ENCODE data around the gene RAPH1.
"Not testable (repeated sequence)": the region's sequence is repeated elsewhere in the genome, so short reads cannot be mapped to it uniquely, and the experiment has no call there.

The RAPH1 gene

GRCh38 chr2:203547356-203547755 is 12.3 kb upstream of the RAPH1 start:
- no peak for DNase-seq

GRCh38 chr2:203544402-203544801 is 9.3 kb upstream of the RAPH1 start:
- no peak for DNase-seq

- DNase-seq, result no peak
Observed at GRCh38 chr2:203543898-203544328, 8.8 kb upstream of the RAPH1 start.

GRCh38 chr2:203540598-203540997 is 5.5 kb upstream of the RAPH1 start:
- not testable (repeated sequence) for DNase-seq

- not testable (repeated sequence) for DNase-seq
Observed at GRCh38 chr2:203538237-203538636, 3.1 kb upstream of the RAPH1 start.

GRCh38 chr2:203536586-203536951 is 1.5 kb upstream of the RAPH1 start:
- not testable (repeated sequence) for DNase-seq

GRCh38 chr2:203535784-203536585 is 884 bp upstream of the RAPH1 start:
- no peak for DNase-seq

- peak in 1 of 2 experiments; percentile 13 for DNase-seq
Observed at GRCh38 chr2:203534621-203535077, 452 bp downstream of the RAPH1 start.

GRCh38 chr2:203533676-203534591 is 1.2 kb downstream of the RAPH1 start:
- DNase-seq, result peak in 1 of 2 experiments; percentile 3

- peak; percentile 20 to 26 for DNase-seq
Observed at GRCh38 chr2:203532957-203533658, 2.0 kb downstream of the RAPH1 start.

- DNase-seq, result no peak
Observed at GRCh38 chr2:203527719-203528118, 7.4 kb downstream of the RAPH1 start.

GRCh38 chr2:203513268-203513667 is 21.8 kb downstream of the RAPH1 start:
- DNase-seq, result not testable (repeated sequence)

- no peak for DNase-seq
Observed at GRCh38 chr2:203510941-203511305, 24.2 kb downstream of the RAPH1 start.

- no peak for DNase-seq
Observed at GRCh38 chr2:203510256-203510940, 24.7 kb downstream of the RAPH1 start.

- DNase-seq, result not testable (repeated sequence)
Observed at GRCh38 chr2:203503460-203503859, 31.6 kb downstream of the RAPH1 start.

- no peak for DNase-seq
Observed at GRCh38 chr2:203501873-203502272, 33.2 kb downstream of the RAPH1 start.

- DNase-seq, result no peak
Observed at GRCh38 chr2:203500951-203501350, 34.1 kb downstream of the RAPH1 start.

- no peak for DNase-seq
Observed at GRCh38 chr2:203500297-203500696, 34.8 kb downstream of the RAPH1 start.

- DNase-seq, result no peak
Observed at GRCh38 chr2:203498161-203498560, 36.9 kb downstream of the RAPH1 start.

GRCh38 chr2:203492965-203493364 is 42.1 kb downstream of the RAPH1 start:
- no peak for DNase-seq

GRCh38 chr2:203490391-203490790 is 44.7 kb downstream of the RAPH1 start:
- DNase-seq, result no peak

GRCh38 chr2:203489531-203489930 is 45.6 kb downstream of the RAPH1 start:
- no peak for DNase-seq

All from SHP77 (cell line).